SH-SY5Y (cell line): ENCODE measurements around the gene UBAC2.

Experiments
- GATA2 ChIP-seq: IDR thresholded peaks from 2 replicates; pipeline ENCODE4 v1.6.1; 2011; ENCODE audit warnings: mild to moderate bottlenecking, low read depth, low read length
- GATA3 ChIP-seq: IDR thresholded peaks from 2 replicates; pipeline ENCODE4 v1.6.1; 2011; ENCODE audit warnings: low read depth, mild to moderate bottlenecking, low read length, moderate library complexity

DNA sequence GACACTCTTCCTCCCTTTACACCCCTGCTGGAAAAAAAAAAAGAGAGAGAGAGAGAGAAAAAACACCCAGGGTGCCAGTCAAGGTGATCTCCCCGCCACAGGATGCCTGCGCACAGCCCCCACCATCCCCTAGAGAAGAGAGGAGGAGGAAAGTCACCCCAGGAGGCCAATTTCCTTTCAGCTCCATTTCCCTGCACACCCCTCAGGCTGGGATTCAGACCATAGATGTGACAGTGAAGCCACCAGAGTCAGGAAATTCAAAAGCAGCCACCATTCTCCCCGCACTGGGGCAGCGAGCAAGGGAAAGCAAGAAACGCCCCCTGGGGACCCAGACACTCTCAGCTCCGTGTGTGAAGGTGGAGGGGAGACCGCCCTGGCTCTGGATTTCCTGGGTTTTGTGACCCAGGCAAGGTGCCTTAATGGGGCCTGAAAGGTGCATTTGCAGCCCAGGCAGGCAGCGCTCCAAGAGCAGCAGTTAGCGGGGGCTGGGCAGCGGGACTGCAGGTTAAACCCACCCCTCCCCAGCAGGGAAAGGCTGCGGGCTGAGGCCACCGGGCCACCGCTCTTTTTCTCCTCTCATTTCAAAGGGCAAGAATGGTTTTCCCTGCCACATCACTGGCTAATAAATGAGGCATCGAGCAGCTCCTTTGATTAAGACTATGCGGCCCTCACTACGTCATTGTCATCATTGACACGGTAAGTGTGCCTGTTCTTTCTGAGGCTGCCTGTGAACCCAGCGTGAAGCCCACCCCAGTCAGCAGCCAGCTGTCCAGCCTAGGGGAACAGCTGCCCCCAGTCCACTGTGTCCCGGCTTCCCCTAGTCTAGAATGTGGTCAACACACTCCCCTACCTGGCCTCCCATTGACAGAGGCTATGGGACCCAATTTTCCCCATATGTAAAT lies 216.8 kb downstream of the UBAC2 start:
- no peak for TF ChIP-seq GATA2
- no peak for TF ChIP-seq GATA3
